ENCODE measurements around the gene FAAP100.

FAAP100 gene

GRCh38 chr17:81509972-81510784 is 42.0 kb downstream of the FAAP100 start:
- no peak for DNase-seq

GRCh38 chr17:81509207-81509971 is 42.8 kb downstream of the FAAP100 start:
- DNase-seq, result no peak

GRCh38 chr17:81508639-81509206 is 43.4 kb downstream of the FAAP100 start:
- DNase-seq, result no peak

GRCh38 chr17:81503619-81504018 is 48.5 kb downstream of the FAAP100 start:
- no peak for DNase-seq

- no peak for DNase-seq
Observed at GRCh38 chr17:81502471-81503017, 49.6 kb downstream of the FAAP100 start.

GRCh38 chr17:81500047-81500446 is 52.1 kb downstream of the FAAP100 start:
- DNase-seq, result no peak

- no peak for DNase-seq
Observed at GRCh38 chr17:81499601-81499970, 52.6 kb downstream of the FAAP100 start.

- DNase-seq, result no peak
Observed at GRCh38 chr17:81498953-81499600, 53.1 kb downstream of the FAAP100 start.

GRCh38 chr17:81494626-81495377 is 57.4 kb downstream of the FAAP100 start:
- DNase-seq, result no peak

GRCh38 chr17:81493198-81494038 is 58.7 kb downstream of the FAAP100 start:
- no peak for DNase-seq

- no peak for DNase-seq
Observed at GRCh38 chr17:81492706-81493105, 59.4 kb downstream of the FAAP100 start.

GRCh38 chr17:81492202-81492601 is 60.0 kb downstream of the FAAP100 start:
- no peak for DNase-seq

GRCh38 chr17:81491761-81492160 is 60.4 kb downstream of the FAAP100 start:
- DNase-seq, result no peak

- no peak for DNase-seq
Observed at GRCh38 chr17:81491181-81491581, 61.0 kb downstream of the FAAP100 start.

GRCh38 chr17:81489998-81490992 is 61.9 kb downstream of the FAAP100 start:
- DNase-seq, result no peak
